IMR-90 (cell line): ENCODE measurements around the gene BCDIN3D. TPM values are rescaled to one million over a fixed set of nuclear protein-coding genes. Genes with fewer than 3 reads are reported as not detected.

ENCODE experiments used
- ATAC-seq: fragments of 200-7000 bp; cut with Tn5 transposase; 2 replicates; pipeline ENCODE4 v1.9.1; 2020; ENCODE audit warnings: low read depth, mild to moderate bottlenecking, moderate library complexity
- BruUV-seq: library from RNA; stranded (reverse); fragments of 400-500 nt; replicated peaks from 2 replicates; lab custom pipeline; 2021; lab: Mats Ljungman, UMichigan
- CTCF ChIA-PET: fragments of 300-600 bp; formaldehyde crosslinking; extraction: SDS; loops from one replicate; lab custom pipeline; 2021; ENCODE audit warnings: antibody characterized with exemption; lab: Yijun Ruan, JAX
- POLR2A ChIA-PET: fragments of 300-600 bp; sonication (Branson Sonifier 250); formaldehyde crosslinking; loops from one replicate; lab custom pipeline; 2022; ENCODE audit warnings: antibody characterized with exemption; ENCODE audit not compliant: unreplicated experiment; lab: Charles Lee
- DNase-seq: peaks from one replicate; pipeline ENCODE4 v3.0.0; 2013
- H2AFZ ChIP-seq: replicated peaks from 2 replicates; pipeline ENCODE3; 2013; ENCODE audit warnings: low read length, mild to moderate bottlenecking; ENCODE audit not compliant: poor library complexity
- H2AK5ac ChIP-seq: 2 replicates; pipeline ENCODE4 v1.6.1; 2013; ENCODE audit warnings: low read depth, low read length, inconsistent platforms
- H2AK9ac ChIP-seq: replicated peaks from 2 replicates; pipeline ENCODE3; 2013; ENCODE audit warnings: mild to moderate bottlenecking, low read depth, low read length, moderate library complexity; ENCODE audit not compliant: poor library complexity
- H2BK120ac ChIP-seq: 2 replicates; pipeline ENCODE4 v1.6.1; 2013; ENCODE audit warnings: low read depth, low read length, inconsistent platforms
- H2BK15ac ChIP-seq: 3 replicates; pipeline ENCODE4 v1.6.1; 2013; ENCODE audit warnings: low read depth, low read length, inconsistent platforms
- H2BK20ac ChIP-seq: 2 replicates; pipeline ENCODE4 v1.6.1; 2013; ENCODE audit warnings: low read depth, mild to moderate bottlenecking, inconsistent platforms, low read length, moderate library complexity
- H2BK5ac ChIP-seq: 2 replicates; pipeline ENCODE4 v1.6.1; 2013; ENCODE audit warnings: mild to moderate bottlenecking, low read depth, low read length, inconsistent platforms; ENCODE audit not compliant: poor library complexity, severe bottlenecking
- H3K14ac ChIP-seq: replicated peaks from 2 replicates; pipeline ENCODE4 v1.6.1; 2013; ENCODE audit warnings: low read depth, low read length, inconsistent platforms
- H3K18ac ChIP-seq: 2 replicates; pipeline ENCODE4 v1.6.1; 2013; ENCODE audit warnings: low read depth, low read length, control low read depth
- H3K23ac ChIP-seq: 2 replicates; pipeline ENCODE4 v1.6.1; 2013; ENCODE audit warnings: low read depth, low read length, inconsistent platforms
- H3K27ac ChIP-seq: 2 replicates; pipeline ENCODE4 v1.5.1; 2013; ENCODE audit warnings: mild to moderate bottlenecking, control low read depth, low read length; ENCODE audit not compliant: insufficient read depth
- H3K27me3 ChIP-seq: 2 replicates; pipeline ENCODE4 v1.6.1; 2013; ENCODE audit warnings: low read length; ENCODE audit not compliant: control insufficient read depth, insufficient read depth
- H3K36me3 ChIP-seq: 2 replicates; pipeline ENCODE4 v1.6.1; 2013; ENCODE audit warnings: low read length, mixed read lengths; ENCODE audit not compliant: control insufficient read depth, insufficient read depth
- H3K4ac ChIP-seq: 2 replicates; pipeline ENCODE4 v1.6.1; 2013; ENCODE audit warnings: low read depth, low read length, inconsistent platforms
- H3K4me1 ChIP-seq: 2 replicates; pipeline ENCODE4 v1.6.1; 2013; ENCODE audit warnings: low read length, mixed read lengths; ENCODE audit not compliant: control insufficient read depth, insufficient read depth
- H3K4me2 ChIP-seq: 2 replicates; pipeline ENCODE4 v1.6.1; 2013; ENCODE audit warnings: low read depth, mild to moderate bottlenecking, control low read depth, low read length, moderate library complexity
- H3K4me3 ChIP-seq: 2 replicates; pipeline ENCODE4 v1.5.1; 2013; ENCODE audit warnings: low read depth, mild to moderate bottlenecking, control low read depth, low read length, moderate library complexity; ENCODE audit not compliant: insufficient read depth
- H3K56ac ChIP-seq: 2 replicates; pipeline ENCODE4 v1.6.1; 2013; ENCODE audit warnings: low read length, inconsistent platforms; ENCODE audit not compliant: insufficient read depth; ENCODE audit errors: extremely low read depth
- H3K79me1 ChIP-seq, 2 experiments: 2 replicates each; pipeline ENCODE4 v1.6.1; 2013; ENCODE audit warnings: low read length in 2 of 2, inconsistent platforms in 1 of 2, low read depth in 1 of 2
- H3K9ac ChIP-seq: 2 replicates; pipeline ENCODE4 v1.6.1; 2013; ENCODE audit warnings: low read depth, low read length, control low read depth
- H3K9me1 ChIP-seq: 2 replicates; pipeline ENCODE4 v1.6.1; 2013; ENCODE audit warnings: low read length, inconsistent platforms; ENCODE audit not compliant: insufficient read depth
- H3K9me3 ChIP-seq: 2 replicates; pipeline ENCODE4 v1.6.1; 2013; ENCODE audit warnings: low read length; ENCODE audit not compliant: control insufficient read depth, insufficient read depth
- H4K20me1 ChIP-seq: 2 replicates; pipeline ENCODE4 v1.6.1; 2013; ENCODE audit warnings: low read length, inconsistent platforms; ENCODE audit not compliant: insufficient read depth
- H4K5ac ChIP-seq: 2 replicates; pipeline ENCODE4 v1.6.1; 2013; ENCODE audit warnings: mild to moderate bottlenecking, low read depth, low read length, control low read depth
- H4K8ac ChIP-seq, 2 experiments: 2 replicates each; pipeline ENCODE4 v1.6.1; 2013; ENCODE audit warnings: low read depth in 2 of 2, low read length in 2 of 2, control low read depth in 1 of 2, inconsistent platforms in 1 of 2
- H4K91ac ChIP-seq: 2 replicates; pipeline ENCODE4 v1.6.1; 2013; ENCODE audit warnings: low read depth, low read length, inconsistent platforms; ENCODE audit not compliant: insufficient read depth
- POLR2A ChIP-seq: IDR thresholded peaks from 2 replicates; pipeline ENCODE4 v1.6.1; 2012; ENCODE audit warnings: mild to moderate bottlenecking, low read depth, low read length
- WGBS, 2 experiments: methylation state at CpG; one replicate each; pipeline versions ENCODE4 v1.1.5 to v1.1.7; 2013; ENCODE audit warnings: missing lambda C conversion rate in 2 of 2; ENCODE audit not compliant: insufficient read length in 1 of 2; ENCODE audit errors: extremely low coverage in 2 of 2; 5-methylcytosine and 5-hydroxymethylcytosine counted together
- dilution Hi-C: fragments of 300-500 bp; cut with HindIII; formaldehyde crosslinking; loops from one replicate; pipeline ENCODE4 v1.14.3; 2018; ENCODE audit warnings: low sequenced_read_pairs; ENCODE audit not compliant: unreplicated experiment
- in situ Hi-C: fragments of 300-500 bp; cut with MboI; formaldehyde crosslinking; loops from 3 replicates; pipeline ENCODE4 v1.14.3; 2019; ENCODE audit warnings: low sequenced_read_pairs, inconsistent platforms, mixed read lengths
- intact Hi-C: fragments of 100-400 bp; cut with micrococcal nuclease; formaldehyde crosslinking; loops from 2 replicates; pipeline ENCODE4 v1.10.0; 2022
- polyA plus RNA-seq, 3 experiments: library from polyadenylated mRNA; depleted of rRNA; stranded (reverse); fragments of >200 nt; gene quantifications; 2 replicates each; pipeline ENCODE4 v1.2.3, GENCODE V29; 2012; ENCODE audit warnings: low replicate concordance in 1 of 3
- total RNA-seq: library from RNA; depleted of rRNA; stranded (reverse); fragments of >200 nt; gene quantifications from 2 replicates; pipeline ENCODE4 v1.2.3, GENCODE V29; 2012
- TF ChIP-seq, protein P1 (sequence below): fragments of 150-350 bp; IDR thresholded peaks from 2 replicates; pipeline ENCODE4 v1.6.1; 2017; ENCODE audit warnings: mild to moderate bottlenecking, antibody characterized with exemption, low read length, low read depth

Gene BCDIN3D
- total and polyA plus RNA-seq, 2 of the 4 experiments (the other 2 are of a cell fraction) = 2.3 TPM

DNA sequence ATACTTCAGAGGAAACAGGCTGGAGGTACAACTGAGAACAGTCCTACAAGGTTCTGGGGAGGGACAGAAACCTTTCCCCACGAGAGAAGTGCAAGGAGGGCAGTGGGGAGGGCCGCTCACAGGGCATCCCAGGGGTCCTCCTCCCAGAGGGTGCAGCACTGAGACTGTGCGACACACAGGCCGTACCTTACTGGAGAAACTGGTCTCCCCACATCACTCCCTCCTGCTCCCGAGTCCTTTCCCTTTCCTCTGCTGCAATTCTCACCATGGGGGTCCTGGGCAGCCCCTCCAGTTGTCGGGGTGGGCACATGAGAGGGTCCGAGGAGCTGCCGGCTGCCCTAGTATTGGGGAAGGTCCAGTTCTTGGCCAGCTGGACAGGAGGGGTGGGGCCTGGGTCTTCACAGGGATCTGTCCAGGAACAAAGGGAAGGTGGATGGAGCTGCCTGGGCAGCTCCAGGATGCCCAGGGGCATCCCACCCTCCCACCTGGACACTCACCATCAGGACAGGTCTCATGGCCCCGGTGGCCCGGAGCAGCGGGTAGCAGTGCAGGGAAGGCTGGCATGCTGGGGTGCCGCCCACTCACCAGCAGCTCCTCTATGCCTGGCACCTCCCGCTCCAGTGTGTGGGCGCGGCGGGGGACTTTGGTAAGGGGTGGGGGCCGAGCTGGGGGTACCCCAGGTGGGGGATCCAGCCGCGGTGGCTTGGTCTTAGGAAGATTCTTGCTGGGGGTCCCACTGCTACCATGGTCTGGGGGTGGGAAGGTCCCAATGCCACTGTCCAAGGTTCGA, 50.5 kb downstream of the BCDIN3D start:
- ChIA-PET CTCF (no interaction called here), POLR2A (no interaction called here)
- H3K27me3 ChIP-seq = no peaks in the 10 kb centered on the region
- H3K4me2 ChIP-seq = no peak overlapping the region
- no peak overlapping the region for H3K27ac ChIP-seq
- H3K9ac ChIP-seq = no peak overlapping the region
- no peak overlapping the region for H4K5ac ChIP-seq
- no TSS peak for BruUV-seq
- no CpG with 5 or more reads among the region's 20 CpGs for WGBS, 2 experiments
- no peak overlapping the region for H2BK5ac ChIP-seq
- H3K79me1 ChIP-seq = no peaks in the 10 kb centered on the region
- H3K56ac ChIP-seq = no peak overlapping the region
- peaks cover 59% of the 10 kb centered on the region for H3K36me3 ChIP-seq
- H3K23ac ChIP-seq = no peak overlapping the region
- no peak overlapping the region for H2BK120ac ChIP-seq
- H4K8ac ChIP-seq = no peak overlapping the region
- H3K14ac ChIP-seq = no peak overlapping the region
- no peak overlapping the region for H3K18ac ChIP-seq
- TF ChIP-seq POLR2A = no peak
- TF ChIP-seq, protein P1, sequence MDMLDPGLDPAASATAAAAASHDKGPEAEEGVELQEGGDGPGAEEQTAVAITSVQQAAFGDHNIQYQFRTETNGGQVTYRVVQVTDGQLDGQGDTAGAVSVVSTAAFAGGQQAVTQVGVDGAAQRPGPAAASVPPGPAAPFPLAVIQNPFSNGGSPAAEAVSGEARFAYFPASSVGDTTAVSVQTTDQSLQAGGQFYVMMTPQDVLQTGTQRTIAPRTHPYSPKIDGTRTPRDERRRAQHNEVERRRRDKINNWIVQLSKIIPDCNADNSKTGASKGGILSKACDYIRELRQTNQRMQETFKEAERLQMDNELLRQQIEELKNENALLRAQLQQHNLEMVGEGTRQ = no peak
- ATAC-seq (no peak), DNase-seq (no peak)
- H3K9me1 ChIP-seq = no peaks in the 10 kb centered on the region
- no peak overlapping the region for H3K4ac ChIP-seq
- in situ Hi-C loops (no loop called here), intact Hi-C loops (no loop called here), dilution Hi-C loops (no loop called here)
- no peak overlapping the region for H2AK5ac ChIP-seq
- no peaks in the 10 kb centered on the region for H3K4me1 ChIP-seq
- no peak overlapping the region for H2AK9ac ChIP-seq
- no peak overlapping the region for H2AFZ ChIP-seq
- H3K9me3 ChIP-seq = no peaks in the 10 kb centered on the region
- H2BK15ac ChIP-seq = no peak overlapping the region
- H4K20me1 ChIP-seq = no peaks in the 10 kb centered on the region
- no peak overlapping the region for H2BK20ac ChIP-seq
- H4K91ac ChIP-seq = no peak overlapping the region
- no peak overlapping the region for H3K4me3 ChIP-seq
